Measurements from ENCODE around the gene XPNPEP1. TPM values are rescaled to one million over a fixed set of nuclear protein-coding genes. Genes with fewer than 3 reads are reported as not detected.

The XPNPEP1 gene
- polyA plus RNA-seq, 3 donors, result 32.1 to 62.1 (median 38.4) TPM

GRCh38 chr10:109835257-109835656, 88.1 kb downstream of the XPNPEP1 start:
- Histone ChIP-seq H3K4me1 (ENCODE audit: control insufficient read depth in 1 of 2, insufficient read depth in 2 of 2, low read length in 2 of 2) (no peaks in the 10 kb centered on the region), H3K4me3 (replicated peaks in 1 of 3; ENCODE audit: low read depth in 2 of 3, low read length in 3 of 3) (no peak overlapping the region), H3K27me3 (ENCODE audit: control insufficient read depth in 2 of 2, insufficient read depth in 2 of 2, low read length in 2 of 2) (peaks cover 0 to 3% of the 10 kb centered on the region in 2 donors), H3K9me3 (replicated peaks in 1 of 2; ENCODE audit: control insufficient read depth in 1 of 2, insufficient read depth in 1 of 2, low read length in 2 of 2) (peaks cover 7% of the 10 kb centered on the region in 2 donors), H3K36me3 (replicated peaks in 1 of 2; ENCODE audit: control insufficient read depth in 1 of 2, insufficient read depth in 2 of 2, low read length in 2 of 2) (no peaks in the 10 kb centered on the region), H4K20me1 (ENCODE audit: insufficient read depth, low read length) (no peaks in the 10 kb centered on the region), H3K4me2 (replicated peaks; ENCODE audit: extremely low read depth, low read length, poor library complexity, severe bottlenecking) (no peak overlapping the region), H3K27ac (ENCODE audit: low read depth in 1 of 2, low read length in 2 of 2) (no peak overlapping the region), H2AFZ (ENCODE audit: insufficient read depth, low read depth, low read length, poor library complexity, severe bottlenecking) (no peak overlapping the region), H3K79me2 (ENCODE audit: insufficient read depth, low read length) (no peaks in the 10 kb centered on the region), H3K9ac (ENCODE audit: insufficient read depth, low read length, poor library complexity, severe bottlenecking) (no peak overlapping the region)
- intact Hi-C loops (cut with micrococcal nuclease), result no loop called here
- Mint-ChIP-seq H3K36me3 (no peaks in the 10 kb centered on the region), H3K4me1 (no peaks in the 10 kb centered on the region), H3K27me3 (ENCODE audit: low read depth in 3 of 3) (peaks cover 2 to 12% (median 9%) of the 10 kb centered on the region in 3 donors), H3K27ac (no peak overlapping the region), H3K9me3 (peaks cover 5 to 14% (median 12%) of the 10 kb centered on the region in 7 donors), H3K4me3 (no peak overlapping the region)
- 80% methylated on average over 1 of the region's 1 CpG for WGBS (ENCODE audit: insufficient coverage)
- TF ChIP-seq CTCF (IDR thresholded peaks at IDR 0.05), result no peak
- no peak for DNase-seq

- Mint-ChIP-seq H3K4me3 (no peak overlapping the region), H3K4me1 (no peaks in the 10 kb centered on the region), H3K27ac (no peak overlapping the region), H3K36me3 (no peaks in the 10 kb centered on the region), H3K27me3 (ENCODE audit: low read depth in 3 of 3) (peaks cover 2 to 9% (median 8%) of the 10 kb centered on the region in 3 donors), H3K9me3 (peaks cover 5 to 15% (median 12%) of the 10 kb centered on the region in 7 donors)
- Histone ChIP-seq H3K27me3 (ENCODE audit: control insufficient read depth in 2 of 2, insufficient read depth in 2 of 2, low read length in 2 of 2) (peaks cover 0 to 3% of the 10 kb centered on the region in 2 donors), H3K36me3 (replicated peaks in 1 of 2; ENCODE audit: control insufficient read depth in 1 of 2, insufficient read depth in 2 of 2, low read length in 2 of 2) (no peaks in the 10 kb centered on the region), H2AFZ (ENCODE audit: insufficient read depth, low read depth, low read length, poor library complexity, severe bottlenecking) (no peak overlapping the region), H3K27ac (ENCODE audit: low read depth in 1 of 2, low read length in 2 of 2) (no peak overlapping the region), H3K4me2 (replicated peaks; ENCODE audit: extremely low read depth, low read length, poor library complexity, severe bottlenecking) (no peak overlapping the region), H3K9me3 (replicated peaks in 1 of 2; ENCODE audit: control insufficient read depth in 1 of 2, insufficient read depth in 1 of 2, low read length in 2 of 2) (peaks cover 7% of the 10 kb centered on the region in 2 donors), H3K4me3 (replicated peaks in 1 of 3; ENCODE audit: low read depth in 2 of 3, low read length in 3 of 3) (no peak overlapping the region), H3K9ac (ENCODE audit: insufficient read depth, low read length, poor library complexity, severe bottlenecking) (no peak overlapping the region), H4K20me1 (ENCODE audit: insufficient read depth, low read length) (no peaks in the 10 kb centered on the region), H3K79me2 (ENCODE audit: insufficient read depth, low read length) (no peaks in the 10 kb centered on the region), H3K4me1 (ENCODE audit: control insufficient read depth in 1 of 2, insufficient read depth in 2 of 2, low read length in 2 of 2) (no peaks in the 10 kb centered on the region)
- WGBS (ENCODE audit: insufficient coverage), result 89% methylated on average over 9 of the region's 9 CpGs
- intact Hi-C loops (cut with micrococcal nuclease), result no loop called here
- TF ChIP-seq CTCF (IDR thresholded peaks at IDR 0.05), result no peak
- DNase-seq, result no peak
Observed at GRCh38 chr10:109831846-109832245, 91.5 kb downstream of the XPNPEP1 start.
